Measurements from ENCODE around the gene PICALM. TPM values are rescaled to one million over a fixed set of nuclear protein-coding genes. Genes with fewer than 3 reads are reported as not detected.

PICALM gene
- total RNA-seq, 4 donors from 2014 or later = 164 to 386 (median 189) TPM

- Histone ChIP-seq H3K4me1 (no peaks in the 10 kb centered on the region), H3K4me3 (no peak overlapping the region), H3K9me3 (peaks cover 6% of the 10 kb centered on the region), H3K27ac (no peak overlapping the region), H3K27me3 (no peaks in the 10 kb centered on the region), H3K36me3 (no peaks in the 10 kb centered on the region)
- DNase-seq (ENCODE audit: low spot score in 2 of 2) = no peak
- TF ChIP-seq POLR2AphosphoS5 (IDR thresholded peaks at IDR 0.05) = no peak
- no peak for TF ChIP-seq CTCF (IDR thresholded peaks at IDR 0.05)
- TF ChIP-seq POLR2A (IDR thresholded peaks at IDR 0.05) = no peak
- TF ChIP-seq EP300 (IDR thresholded peaks at IDR 0.05) = no peak
- 86% methylated on average over 2 of the region's 2 CpGs for WGBS
Measured at GRCh38 chr11:85912414-85912813, 156.5 kb downstream of the PICALM start.

Other genes with a start within 250 kb of the PICALM start
- gene CCDC83, start 213.7 kb downstream of the PICALM start, total RNA-seq = not detected
- gene EED, start 175.7 kb upstream of the PICALM start, total RNA-seq = 10 to 100 TPM; 11.9 to 39.3 (median 15.1) TPM
- gene HIKESHI, start 233.2 kb upstream of the PICALM start, total RNA-seq = 10 to 100 TPM; 20.7 to 34.4 (median 29.3) TPM

Measured in suprapubic skin (tissue), 4 donors.